Measurements from ENCODE around the gene NPPB. TPM values are rescaled to one million over a fixed set of nuclear protein-coding genes. Genes with fewer than 3 reads are reported as not detected.

The NPPB gene
- polyA plus RNA-seq, 1 donor = not detected

GRCh38 chr1:11880911-11881748, 22.4 kb upstream of the NPPB start:
- peak; percentile 39 for DNase-seq (ENCODE audit: low read depth)

GRCh38 chr1:11880181-11880575, 21.4 kb upstream of the NPPB start:
- no peak for DNase-seq (ENCODE audit: low read depth)

- DNase-seq (ENCODE audit: low read depth) = no peak
These were observed 20.8 kb upstream of the NPPB start for GRCh38 chr1:11879311-11880180.

- DNase-seq (ENCODE audit: low read depth) = no peak
These were observed 20.1 kb upstream of the NPPB start for GRCh38 chr1:11878891-11879190.

- DNase-seq (ENCODE audit: low read depth) = no peak
These were observed 19.5 kb upstream of the NPPB start for GRCh38 chr1:11878081-11878890.

GRCh38 chr1:11877074-11877473, 18.3 kb upstream of the NPPB start:
- DNase-seq (ENCODE audit: low read depth) = no peak

GRCh38 chr1:11875094-11875493, 16.3 kb upstream of the NPPB start:
- DNase-seq (ENCODE audit: low read depth) = no peak

GRCh38 chr1:11874624-11875023, 15.9 kb upstream of the NPPB start:
- no peak for DNase-seq (ENCODE audit: low read depth)

GRCh38 chr1:11874258-11874562, 15.5 kb upstream of the NPPB start:
- no peak for DNase-seq (ENCODE audit: low read depth)

GRCh38 chr1:11873395-11874257, 14.9 kb upstream of the NPPB start:
- DNase-seq (ENCODE audit: low read depth) = no peak

GRCh38 chr1:11872545-11872944, 13.8 kb upstream of the NPPB start:
- no peak for DNase-seq (ENCODE audit: low read depth)

GRCh38 chr1:11869650-11870207, 11.0 kb upstream of the NPPB start:
- DNase-seq (ENCODE audit: low read depth) = no peak

- no peak for DNase-seq (ENCODE audit: low read depth)
These were observed 10.4 kb upstream of the NPPB start for GRCh38 chr1:11869104-11869503.

GRCh38 chr1:11868331-11868980, 9.7 kb upstream of the NPPB start:
- DNase-seq (ENCODE audit: low read depth) = no peak

GRCh38 chr1:11862890-11863289, 4.1 kb upstream of the NPPB start:
- DNase-seq (ENCODE audit: low read depth) = no peak

GRCh38 chr1:11860587-11860986, 1.8 kb upstream of the NPPB start:
- DNase-seq (ENCODE audit: low read depth) = no peak

GRCh38 chr1:11860083-11860482, 1.3 kb upstream of the NPPB start:
- no peak for DNase-seq (ENCODE audit: low read depth)

GRCh38 chr1:11858968-11859871, 475 bp upstream of the NPPB start:
- DNase-seq (ENCODE audit: low read depth) = no peak

GRCh38 chr1:11858158-11858557, 587 bp downstream of the NPPB start:
- no peak for DNase-seq (ENCODE audit: low read depth)

Data from forelimb muscle (tissue), 1 donor.